ENCODE data around the gene TCFL5.

DNA sequence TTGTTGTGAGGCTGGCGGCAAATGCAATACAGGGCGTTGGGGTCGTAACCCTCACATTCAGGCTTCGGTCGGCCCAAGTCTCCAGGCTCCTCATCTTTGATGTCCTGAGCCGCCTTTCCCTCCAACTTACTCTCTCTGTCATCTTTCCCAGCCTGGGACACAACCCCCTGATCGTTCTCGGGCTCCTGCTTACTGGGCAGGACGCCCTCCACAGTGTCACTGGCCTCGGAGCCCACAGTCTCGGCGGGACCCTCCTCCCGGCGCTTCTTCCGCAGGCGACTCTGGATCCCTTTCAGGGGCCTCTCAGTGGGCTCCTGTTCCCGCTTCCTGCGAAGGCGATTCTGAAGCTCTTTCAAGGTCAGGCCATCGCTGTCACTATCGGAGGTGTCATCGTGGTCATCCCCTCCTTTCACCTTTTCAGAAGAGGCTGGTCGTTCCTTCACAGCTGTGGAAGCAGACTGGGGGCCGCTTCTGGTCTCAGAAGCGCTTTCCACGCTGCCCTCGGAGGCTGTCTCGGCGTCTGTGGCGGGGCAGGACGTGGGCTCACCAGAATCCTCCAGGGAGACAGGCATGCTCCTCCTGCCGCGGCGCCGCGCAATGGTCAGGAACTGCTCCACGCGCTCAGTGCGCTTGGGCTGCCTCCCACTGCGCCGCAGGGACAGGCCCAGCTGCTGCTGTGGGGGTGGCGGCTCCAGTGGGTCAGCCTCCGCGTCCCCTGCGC lies 49.3 kb upstream of the TCFL5 start:
- TF ChIP-seq CTCF (IDR thresholded peaks at IDR 0.05; ENCODE audit: low read depth, low read length) (no peak), EZH2phosphoT487 (IDR thresholded peaks at IDR 0.05; ENCODE audit: low read depth) (no peak)

Measured in OCI-LY3 (cell line).